Measurements from ENCODE around the gene OSCP1. TPM values are rescaled to one million over a fixed set of nuclear protein-coding genes. Genes with fewer than 3 reads are reported as not detected.

The OSCP1 gene
- total and polyA plus RNA-seq, 8 donors: 1.7 to 69.4 (median 9.0) TPM

GRCh38 chr1:36381405-36381804, 68.8 kb downstream of the OSCP1 start:
- Histone ChIP-seq H3K27ac (peak overlapping the region in 1 of 5 donors; percentile 34), H3K36me3 (peaks cover 0 to 15% (median 10%) of the 10 kb centered on the region in 4 donors), H3K27me3 (no peaks in the 10 kb centered on the region), H3K4me3 (no peak overlapping the region), H3K4me1 (peaks cover 21 to 74% (median 56%) of the 10 kb centered on the region in 4 donors), H3K9me3 (no peaks in the 10 kb centered on the region)
- TF ChIP-seq CTCF (IDR thresholded peaks at IDR 0.05): no peak
- no peak for TF ChIP-seq POLR2AphosphoS5 (IDR thresholded peaks at IDR 0.05)
- no peak for TF ChIP-seq EP300 (IDR thresholded peaks at IDR 0.05)
- no peak for TF ChIP-seq POLR2A (IDR thresholded peaks at IDR 0.05)
- intact Hi-C loops (cut with DNase I; ENCODE audit: low total_unique reads): no loop called here
- 89 to 94% (median 92%) methylated on average over 5 of the region's 5 CpGs for WGBS, 5 donors
- no peak for DNase-seq

- Histone ChIP-seq H3K27ac (peak overlapping the region in 4 of 5 donors; percentile 3 to 40 (median 29)), H3K4me1 (peaks cover 21 to 80% (median 58%) of the 10 kb centered on the region in 4 donors), H3K9me3 (no peaks in the 10 kb centered on the region), H3K27me3 (no peaks in the 10 kb centered on the region), H3K4me3 (no peak overlapping the region), H3K36me3 (peaks cover 0 to 20% (median 10%) of the 10 kb centered on the region in 4 donors)
- DNase-seq: no peak
- WGBS, 5 donors: 79 to 85% (median 82%) methylated on average over 3 of the region's 3 CpGs
- intact Hi-C loops (cut with DNase I; ENCODE audit: low total_unique reads): no loop called here
- TF ChIP-seq CTCF (IDR thresholded peaks at IDR 0.05) (no peak), EP300 (IDR thresholded peaks at IDR 0.05) (no peak), POLR2AphosphoS5 (IDR thresholded peaks at IDR 0.05) (no peak), POLR2A (IDR thresholded peaks at IDR 0.05) (no peak)
Measured at GRCh38 chr1:36380782-36381181, 69.5 kb downstream of the OSCP1 start.

GRCh38 chr1:36380143-36380619, 70.1 kb downstream of the OSCP1 start:
- Histone ChIP-seq H3K36me3 (peaks cover 0 to 20% (median 10%) of the 10 kb centered on the region in 4 donors), H3K9me3 (no peaks in the 10 kb centered on the region), H3K27me3 (no peaks in the 10 kb centered on the region), H3K27ac (peak overlapping the region in 4 of 5 donors; percentile 3 to 40 (median 29)), H3K4me3 (no peak overlapping the region), H3K4me1 (peaks cover 27 to 86% (median 64%) of the 10 kb centered on the region in 4 donors)
- 61 to 73% (median 66%) methylated on average over 5 of the region's 5 CpGs for WGBS, 5 donors
- TF ChIP-seq EP300 (IDR thresholded peaks at IDR 0.05) (no peak), POLR2AphosphoS5 (IDR thresholded peaks at IDR 0.05) (no peak), POLR2A (IDR thresholded peaks at IDR 0.05) (no peak), CTCF (IDR thresholded peaks at IDR 0.05) (no peak)
- no peak for DNase-seq
- intact Hi-C loops (cut with DNase I; ENCODE audit: low total_unique reads): no loop called here

- H3K4me1 ChIP-seq: peaks cover 31 to 89% (median 65%) of the 10 kb centered on the region in 4 donors
- intact Hi-C loops (cut with DNase I; ENCODE audit: low total_unique reads): no loop called here
- no peak for DNase-seq
- TF ChIP-seq POLR2AphosphoS5 (IDR thresholded peaks at IDR 0.05) (no peak), EP300 (IDR thresholded peaks at IDR 0.05) (no peak), POLR2A (IDR thresholded peaks at IDR 0.05) (no peak), CTCF (IDR thresholded peaks at IDR 0.05) (no peak)
- 72 to 89% (median 85%) methylated on average over 4 of the region's 4 CpGs for WGBS, 5 donors
- peak overlapping the region in 4 of 5 donors; percentile 14 to 58 (median 33) for H3K27ac ChIP-seq
- H3K36me3 ChIP-seq: peaks cover 0 to 20% (median 10%) of the 10 kb centered on the region in 4 donors
- H3K27me3 ChIP-seq: no peaks in the 10 kb centered on the region
- no peaks in the 10 kb centered on the region for H3K9me3 ChIP-seq
- no peak overlapping the region for H3K4me3 ChIP-seq
Measured at GRCh38 chr1:36377791-36378492, 72.3 kb downstream of the OSCP1 start.
